Activated T-helper 1 cell treated with anti-CD3 and anti-CD28 coated beads, Interleukin-2, amount 50 U/mL, for 16 hours (primary cell): Measurements from ENCODE around the gene CD70.
A peak's percentile ranks its signal among the peaks of the same experiment; 100 is the strongest.
"Not testable (repeated sequence)": the region's sequence is repeated elsewhere in the genome, so short reads cannot be mapped to it uniquely, and the experiment has no call there.

Experiments used
- DNase-seq, 2 donors: peaks; one replicate each; pipeline ENCODE4 v3.0.0-alpha.2; 2020; ENCODE audit warnings: low read depth in 1 of 2, low spot score in 1 of 2

The CD70 gene, protein sequence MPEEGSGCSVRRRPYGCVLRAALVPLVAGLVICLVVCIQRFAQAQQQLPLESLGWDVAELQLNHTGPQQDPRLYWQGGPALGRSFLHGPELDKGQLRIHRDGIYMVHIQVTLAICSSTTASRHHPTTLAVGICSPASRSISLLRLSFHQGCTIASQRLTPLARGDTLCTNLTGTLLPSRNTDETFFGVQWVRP

DNA sequence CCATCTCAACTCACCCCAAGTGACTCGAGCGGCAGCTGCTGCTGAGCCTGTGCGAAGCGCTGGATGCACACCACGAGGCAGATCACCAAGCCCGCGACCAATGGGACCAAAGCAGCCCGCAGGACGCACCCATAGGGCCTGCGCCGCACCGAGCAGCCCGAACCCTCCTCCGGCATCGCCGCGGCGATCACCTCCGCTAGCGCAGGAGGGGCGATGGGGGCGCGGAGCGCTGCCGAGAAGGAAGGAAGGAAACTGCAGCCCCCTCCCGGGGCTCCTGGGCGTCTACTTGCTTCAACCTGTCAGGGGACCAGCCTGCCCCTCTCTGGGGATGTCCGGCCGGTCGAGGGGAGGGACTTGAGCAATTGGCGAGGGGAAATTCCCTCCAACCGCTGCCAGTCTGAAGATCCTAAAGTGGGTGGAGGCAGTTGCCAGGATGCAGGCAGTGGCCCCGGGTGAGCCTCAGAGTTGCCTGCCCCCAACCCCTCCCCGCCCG lies at the start of gene CD70:
TSS of gene CD70 (minus strand) at position 324 of the 493 bp plus-strand sequence. CDS start at position 176, 148 bp downstream.
- peak in 1 of 2 donors; percentile 13 for DNase-seq

DNA sequence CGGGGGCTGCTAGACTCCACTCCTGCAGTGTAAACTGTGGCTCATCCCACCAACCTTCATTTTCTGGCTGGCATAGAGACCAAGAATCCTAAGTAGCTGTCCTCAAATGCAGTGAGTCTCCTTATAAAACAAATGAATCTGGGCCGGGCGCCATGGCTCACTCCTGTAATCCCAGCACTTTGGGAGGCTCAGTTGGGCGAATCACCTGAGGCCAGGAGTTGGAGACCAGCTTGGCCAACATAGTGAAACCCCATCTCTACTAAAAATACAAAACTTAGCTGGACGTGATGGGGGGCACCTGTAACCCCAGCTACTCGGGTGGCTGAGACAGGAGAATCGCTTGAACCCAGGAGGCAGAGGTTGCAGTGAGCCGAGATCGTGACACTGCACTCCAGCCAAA lies 49.4 kb upstream of the CD70 start:
- not testable (repeated sequence) for DNase-seq

DNA sequence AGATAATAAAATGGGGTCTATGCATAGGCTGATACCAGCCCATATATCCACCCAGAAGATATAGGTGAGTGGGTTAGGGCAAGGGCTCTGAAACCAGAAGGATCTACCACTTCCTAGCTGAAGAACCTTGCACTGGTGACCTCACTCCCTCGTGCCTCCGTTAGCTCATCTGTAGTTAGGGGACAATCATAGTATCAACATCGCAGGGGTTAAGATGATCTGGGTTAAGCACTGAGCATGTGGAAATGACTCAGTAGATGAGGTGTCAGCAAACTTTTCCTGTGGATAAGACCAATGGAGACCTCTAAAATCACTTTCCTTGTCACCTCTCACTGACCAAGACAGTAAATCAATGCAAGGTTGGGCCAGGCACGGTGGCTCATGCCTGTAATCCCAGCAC lies 48.5 kb upstream of the CD70 start:
- DNase-seq, result no peak

DNA sequence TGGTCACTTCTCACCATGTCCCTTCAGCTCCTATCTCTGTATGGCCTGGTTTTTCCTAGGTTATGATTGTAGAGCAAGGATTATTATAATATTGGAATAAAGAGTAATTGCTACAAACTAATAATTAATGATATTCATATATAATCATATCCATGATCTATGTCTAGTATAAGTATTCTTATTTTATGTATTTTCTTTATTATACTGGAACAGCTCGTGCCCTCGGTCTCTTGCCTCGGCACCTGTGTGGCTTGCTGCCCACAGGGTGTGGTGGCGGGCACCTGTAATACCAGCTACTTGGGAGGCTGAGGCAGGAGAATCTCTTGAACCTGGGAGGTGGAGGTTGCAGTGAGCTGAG lies 42.5 kb upstream of the CD70 start:
- not testable (repeated sequence) for DNase-seq

DNA sequence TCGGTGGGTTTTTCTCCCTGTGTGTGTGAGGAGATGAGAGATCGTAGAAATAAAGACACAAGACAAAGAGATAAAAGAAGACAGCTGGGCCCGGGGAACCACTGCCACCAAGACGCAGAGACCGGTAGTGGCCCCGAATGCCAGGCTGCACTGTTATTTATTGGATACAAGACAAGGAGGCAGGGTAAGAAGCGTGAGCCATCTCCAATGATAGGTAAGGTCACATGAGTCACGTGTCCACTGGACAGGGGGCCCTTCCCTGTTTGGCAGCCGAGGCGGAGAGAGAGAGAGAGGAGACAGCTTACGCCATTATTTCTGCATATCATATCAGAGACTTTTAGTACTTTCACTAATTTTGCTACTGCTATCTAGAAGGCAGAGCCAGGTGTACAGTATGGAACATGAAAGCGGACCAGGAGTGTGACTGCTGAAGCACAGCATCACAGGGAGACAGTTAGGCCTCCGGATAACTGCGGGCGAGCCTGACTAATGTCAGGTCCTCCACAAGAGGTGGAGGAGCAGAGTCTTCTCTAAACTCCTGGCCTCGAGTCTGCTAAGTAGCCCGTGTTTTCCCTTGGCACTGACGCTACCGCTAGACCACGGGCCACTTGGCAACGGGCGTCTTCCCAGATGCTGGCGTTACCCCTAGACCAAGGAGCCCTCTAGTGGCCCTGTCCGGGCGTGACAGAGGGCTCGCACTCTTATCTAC lies 42.0 kb upstream of the CD70 start:
- peak in 1 of 2 donors; percentile 27 for DNase-seq

DNA sequence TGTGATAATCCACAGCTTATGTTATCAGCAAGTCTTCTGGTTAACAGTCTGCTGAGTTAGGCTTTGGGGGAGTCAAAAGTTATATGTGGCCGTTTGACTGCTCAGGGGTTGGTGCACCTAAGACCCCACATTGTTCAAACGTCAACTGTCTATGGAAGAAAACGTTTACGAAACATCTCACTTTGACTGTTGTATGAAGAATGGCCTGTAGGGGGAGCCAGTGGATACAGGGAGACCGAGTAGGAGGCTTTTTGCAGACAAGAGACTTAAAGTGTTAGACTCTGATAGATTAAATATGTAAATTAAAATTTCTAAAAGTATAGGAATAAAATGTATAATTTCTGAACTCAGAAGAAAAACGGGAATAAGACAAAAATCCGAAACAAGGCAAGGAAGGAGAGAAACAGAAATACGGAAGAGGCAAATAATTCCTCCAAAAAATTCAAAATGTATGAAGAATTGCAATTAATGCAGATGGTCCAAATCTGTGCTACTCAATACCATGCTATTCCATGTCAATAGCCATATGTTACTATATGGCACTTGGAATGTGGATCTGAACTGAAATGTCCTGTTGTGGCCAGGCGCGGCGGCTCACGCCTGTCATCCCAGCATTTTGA lies 41.2 kb upstream of the CD70 start:
- peak; percentile 48 to 71 for DNase-seq

DNA sequence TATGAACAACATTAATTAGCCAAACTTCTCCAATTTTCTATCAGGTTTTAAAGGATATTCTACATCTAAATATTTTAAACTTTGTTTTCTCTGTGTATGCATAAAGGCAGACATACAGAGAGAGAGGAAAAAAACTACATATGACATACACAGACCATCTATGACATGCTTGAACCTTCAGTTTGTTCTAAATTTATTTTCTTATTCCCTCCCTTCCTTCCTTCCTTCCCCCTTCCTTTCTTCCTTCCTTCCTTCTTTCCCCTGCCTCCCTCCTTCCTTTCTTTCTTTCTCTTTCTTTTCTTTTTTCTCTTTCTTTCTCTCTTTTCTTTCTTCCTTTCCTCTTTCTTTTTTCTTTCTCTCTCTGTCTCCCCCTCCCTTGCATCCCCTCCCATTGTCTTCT lies 35.8 kb upstream of the CD70 start:
- DNase-seq, result no peak

DNA sequence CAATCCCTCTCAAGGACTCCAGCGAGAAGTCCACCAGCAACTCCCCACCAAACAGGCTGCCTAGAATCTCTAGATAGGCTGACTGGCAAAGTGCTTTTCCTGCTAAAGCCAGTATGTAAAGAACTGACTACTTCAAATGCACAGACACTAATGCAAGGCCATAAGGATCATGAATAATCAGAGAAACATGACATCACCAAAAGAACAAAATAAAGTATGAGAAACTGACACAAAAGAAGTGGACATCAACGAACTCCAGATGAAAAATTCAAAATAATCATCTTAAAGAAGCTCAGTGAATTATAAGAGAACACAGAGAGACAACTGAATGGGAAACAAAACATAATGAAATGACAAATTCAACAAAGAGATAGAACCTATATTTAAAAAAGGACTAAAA lies 26.4 kb upstream of the CD70 start:
- DNase-seq, result no peak

DNA sequence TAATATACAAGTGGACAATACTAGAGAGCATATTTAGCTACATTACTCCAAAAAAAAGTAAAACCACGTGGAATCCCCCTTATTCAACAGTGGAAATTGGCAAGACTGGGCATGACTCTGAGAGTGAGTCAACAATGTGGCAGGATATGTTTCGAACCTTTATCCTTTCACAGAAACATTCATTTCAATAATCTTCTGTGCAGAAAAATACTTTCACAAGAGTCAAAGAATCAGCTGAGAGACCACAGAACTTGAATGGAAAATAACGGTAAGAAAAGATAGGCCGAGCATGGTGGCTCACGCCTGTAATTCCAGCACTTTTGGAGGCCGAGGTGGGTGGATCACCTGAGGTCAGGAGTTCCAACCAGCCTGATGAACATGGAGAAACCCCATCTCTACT lies 25.1 kb upstream of the CD70 start:
- DNase-seq, result no peak

DNA sequence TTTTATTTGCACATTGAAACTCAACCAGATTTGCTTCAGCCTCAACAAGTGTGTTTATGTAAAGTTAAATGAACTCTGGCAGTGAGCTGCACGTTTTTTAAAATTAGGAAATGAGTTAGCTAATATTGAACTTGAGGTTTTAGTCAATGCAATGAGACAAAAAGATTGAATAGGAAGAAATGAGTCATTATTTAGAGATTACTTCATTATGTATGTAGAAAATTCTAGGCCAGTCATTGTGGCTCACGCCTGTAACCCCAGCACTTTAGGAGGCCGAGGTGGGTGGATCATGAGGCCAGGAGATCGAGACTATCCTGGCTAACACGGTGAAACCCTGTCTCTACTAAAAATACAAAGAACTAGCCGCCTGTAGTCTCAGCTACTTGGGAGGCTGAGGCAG lies 22.8 kb upstream of the CD70 start:
- no peak for DNase-seq

DNA sequence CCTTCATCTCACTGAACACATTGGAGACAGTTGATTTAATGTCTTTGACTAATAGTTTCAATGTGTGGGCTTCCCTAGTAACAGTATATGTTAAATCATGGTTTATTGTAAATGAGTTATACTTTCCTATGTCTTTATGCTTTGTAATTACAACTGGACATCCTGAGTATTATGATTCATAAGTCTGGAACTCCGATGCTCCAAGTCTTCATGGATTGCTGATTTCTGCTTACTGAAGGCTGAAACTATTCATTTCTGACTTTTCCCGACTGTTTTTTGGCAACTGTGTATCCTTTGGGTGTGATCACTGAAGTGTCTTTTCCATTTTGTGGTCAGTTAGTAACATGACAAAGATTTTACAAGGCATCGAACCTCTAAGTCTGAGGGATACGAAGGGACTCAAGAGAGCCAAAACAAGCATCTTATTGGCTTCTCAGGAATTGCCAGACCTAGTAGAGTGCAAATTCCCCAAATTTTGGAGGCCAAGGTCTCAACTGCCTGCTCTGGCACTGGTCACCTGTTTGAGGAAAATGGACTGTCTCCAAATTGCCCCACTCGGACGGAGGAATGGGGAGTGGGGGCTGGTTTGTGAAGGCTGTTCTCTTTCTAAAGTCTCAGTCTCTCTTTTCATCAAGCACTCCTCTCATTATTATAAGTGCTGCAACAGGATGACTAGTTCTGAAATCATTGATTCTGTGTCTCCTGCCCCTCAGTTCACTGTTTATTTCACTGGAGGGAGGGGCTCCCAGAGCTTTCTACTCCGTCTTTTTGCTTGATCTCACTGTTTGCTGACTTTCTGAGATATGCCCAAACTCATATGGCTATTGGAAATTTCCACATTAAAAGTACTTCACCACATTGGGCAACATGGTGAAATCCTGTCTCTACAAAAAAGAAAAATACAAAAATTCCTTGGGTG lies 20.2 kb upstream of the CD70 start:
- no peak for DNase-seq

DNA sequence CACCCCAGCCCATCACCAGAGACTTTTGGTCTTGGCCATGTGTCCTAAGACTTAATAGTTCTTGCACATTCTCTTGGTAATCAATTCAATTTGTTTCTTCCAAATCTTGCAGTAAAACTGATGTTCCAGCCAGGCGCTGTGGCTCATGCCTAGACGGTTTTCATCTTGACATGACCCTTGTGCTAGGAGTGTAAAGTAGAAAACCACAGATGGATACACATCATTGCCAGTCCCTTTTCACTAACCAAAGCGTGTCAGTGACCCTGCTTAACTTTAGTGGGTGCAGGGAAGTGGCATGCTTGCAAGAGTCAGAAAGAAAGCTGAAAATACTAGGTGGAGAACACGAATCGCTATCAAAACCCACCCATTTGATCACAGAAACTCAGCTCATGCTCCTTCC lies 18.0 kb upstream of the CD70 start:
- DNase-seq, result no peak

DNA sequence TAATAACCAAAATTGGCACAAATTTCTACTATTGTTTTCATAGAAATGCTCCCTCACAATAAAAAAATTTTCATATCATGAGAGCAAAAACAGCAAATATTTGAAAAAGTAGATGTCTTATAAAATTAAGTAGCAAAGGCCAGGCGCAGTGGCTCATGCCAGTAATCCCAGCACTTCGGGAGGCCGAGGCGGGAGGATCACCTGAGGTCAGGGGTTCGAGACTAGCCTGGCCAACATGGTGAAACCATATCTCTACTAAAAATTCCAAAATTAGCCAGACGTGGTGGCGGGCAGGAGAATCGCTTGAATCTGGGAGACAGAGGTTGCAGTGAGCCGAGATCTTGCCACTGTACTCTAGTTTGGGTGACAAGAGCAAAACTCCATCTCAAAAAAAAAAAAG lies 17.2 kb upstream of the CD70 start:
- DNase-seq, result not testable (repeated sequence)

DNA sequence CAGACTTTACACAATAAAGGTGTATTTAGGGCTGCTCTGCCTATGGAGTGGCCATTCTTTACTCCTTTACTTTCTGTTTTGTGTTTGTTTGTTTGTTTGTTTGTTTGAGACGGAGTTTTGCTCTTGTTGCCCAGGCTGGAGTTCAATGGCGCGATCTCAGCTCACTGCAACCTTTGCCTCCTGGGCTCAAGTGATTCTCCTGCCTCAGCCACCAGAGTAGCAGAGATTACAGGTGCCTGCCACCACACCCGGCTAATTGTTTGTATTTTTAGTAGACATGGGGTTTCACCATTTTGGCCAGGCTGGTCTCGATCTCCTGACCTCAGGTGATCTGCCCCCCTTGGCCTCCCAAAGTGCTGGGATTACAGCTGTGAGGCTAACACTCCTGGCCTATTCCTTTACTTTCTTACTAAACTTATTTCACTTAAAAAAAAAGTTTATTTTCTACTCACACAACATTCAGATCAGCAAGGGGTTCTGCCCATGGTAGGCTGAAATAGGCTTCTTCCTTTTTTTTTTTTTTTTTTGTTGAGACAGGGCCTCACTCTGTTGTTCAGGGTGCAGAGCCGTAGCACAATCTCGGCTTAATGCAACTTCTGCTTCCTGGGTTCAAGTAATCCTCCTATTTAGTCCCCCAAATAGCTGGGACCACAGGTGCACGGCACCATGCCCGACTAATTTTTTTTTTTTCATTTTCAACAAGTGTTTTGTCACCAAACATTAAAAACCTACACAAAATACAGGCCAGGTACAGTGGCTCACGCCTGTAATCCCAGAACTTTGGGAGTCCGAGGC lies 15.5 kb upstream of the CD70 start:
- not testable (repeated sequence) for DNase-seq

DNA sequence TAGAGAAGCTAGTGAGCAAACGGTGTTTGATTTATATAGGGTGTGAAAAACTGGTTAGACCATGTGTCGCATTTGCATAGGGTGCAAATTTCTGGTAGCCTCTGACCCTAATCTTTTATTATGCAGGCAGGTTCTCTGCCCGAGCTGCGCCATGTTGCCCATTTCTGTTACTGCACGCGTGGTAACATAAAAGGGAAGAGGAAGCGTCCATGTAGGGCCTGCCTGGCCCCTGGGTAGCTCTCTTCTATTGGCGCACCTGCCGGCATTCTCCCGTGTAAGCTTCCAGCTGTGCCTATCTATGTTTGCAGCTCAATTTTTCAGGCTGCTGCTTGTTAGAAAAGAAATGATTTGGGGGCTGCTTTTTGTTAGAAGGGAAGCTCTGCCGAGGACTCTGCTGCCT lies 14.0 kb upstream of the CD70 start:
- DNase-seq, result no peak

DNA sequence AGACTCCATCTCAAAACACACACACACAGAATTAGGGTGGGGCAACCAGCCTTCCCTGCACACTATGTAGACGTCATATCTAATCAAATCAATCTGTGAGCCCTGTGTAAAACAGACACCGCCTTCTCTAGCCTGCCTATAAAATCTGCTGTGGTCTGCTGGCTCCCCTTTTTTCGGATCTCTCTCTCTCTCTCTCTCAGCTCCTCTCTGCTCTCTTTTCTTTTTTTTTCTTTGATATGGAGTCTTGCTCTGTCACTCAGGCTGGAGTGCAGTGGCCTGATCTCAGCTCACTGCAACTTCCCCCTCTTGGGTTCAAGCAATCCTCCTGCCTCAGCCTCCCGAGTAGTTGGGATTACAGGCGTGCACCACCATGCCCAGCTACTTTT lies 11.8 kb upstream of the CD70 start:
- no peak for DNase-seq

DNA sequence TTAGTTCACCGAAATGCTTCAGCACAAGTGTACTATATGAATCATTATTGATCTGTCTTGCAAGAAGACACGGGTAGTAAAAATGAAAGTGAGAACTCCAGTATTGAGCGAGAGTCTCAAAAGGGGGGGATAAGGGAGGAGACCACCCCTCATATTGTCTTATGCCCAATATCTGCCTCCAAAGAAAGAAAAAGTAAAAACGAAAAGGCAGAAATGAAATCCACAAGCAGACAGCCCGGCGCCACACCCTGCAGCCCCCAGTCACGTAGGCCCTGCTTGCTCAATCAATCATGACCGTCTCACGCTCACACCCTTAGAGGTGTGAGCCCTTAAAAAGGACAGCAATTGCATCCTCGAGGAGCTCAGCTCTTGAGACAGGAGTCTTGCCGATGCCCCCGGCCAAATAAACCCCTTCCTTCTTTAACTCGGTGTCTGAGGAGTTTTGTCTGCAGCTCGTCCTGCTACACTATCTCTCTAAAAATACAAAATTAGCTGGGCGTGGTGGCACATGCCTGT lies 10.6 kb upstream of the CD70 start:
- DNase-seq, result not testable (repeated sequence)

DNA sequence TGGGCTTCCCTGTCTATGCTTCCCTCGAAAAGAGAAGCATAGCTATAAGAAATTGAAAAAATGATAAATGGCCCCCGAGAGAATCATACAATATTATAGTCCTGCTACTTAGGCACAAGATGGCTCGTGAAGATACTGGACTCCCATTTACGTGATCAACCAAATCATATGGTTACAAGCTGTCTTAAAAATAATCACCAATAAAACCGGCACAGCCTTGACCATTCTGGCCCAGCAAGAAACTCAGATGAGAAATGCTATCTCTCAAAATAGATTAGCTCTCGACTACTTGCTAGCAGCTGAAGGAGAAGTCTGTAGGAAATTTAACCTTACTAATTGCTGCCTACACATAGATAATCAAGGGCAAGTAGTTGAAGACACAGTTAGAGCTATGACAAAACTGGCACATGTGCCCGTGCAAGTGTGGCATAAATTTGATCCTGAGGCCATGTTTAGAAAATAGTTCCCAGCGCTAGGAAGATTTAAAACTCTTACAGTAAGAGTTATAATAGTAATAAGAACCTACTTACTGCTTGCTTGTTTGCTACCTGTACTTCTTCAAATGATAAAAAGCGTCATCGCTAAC lies 10.1 kb upstream of the CD70 start:
- DNase-seq, result not testable (repeated sequence)

DNA sequence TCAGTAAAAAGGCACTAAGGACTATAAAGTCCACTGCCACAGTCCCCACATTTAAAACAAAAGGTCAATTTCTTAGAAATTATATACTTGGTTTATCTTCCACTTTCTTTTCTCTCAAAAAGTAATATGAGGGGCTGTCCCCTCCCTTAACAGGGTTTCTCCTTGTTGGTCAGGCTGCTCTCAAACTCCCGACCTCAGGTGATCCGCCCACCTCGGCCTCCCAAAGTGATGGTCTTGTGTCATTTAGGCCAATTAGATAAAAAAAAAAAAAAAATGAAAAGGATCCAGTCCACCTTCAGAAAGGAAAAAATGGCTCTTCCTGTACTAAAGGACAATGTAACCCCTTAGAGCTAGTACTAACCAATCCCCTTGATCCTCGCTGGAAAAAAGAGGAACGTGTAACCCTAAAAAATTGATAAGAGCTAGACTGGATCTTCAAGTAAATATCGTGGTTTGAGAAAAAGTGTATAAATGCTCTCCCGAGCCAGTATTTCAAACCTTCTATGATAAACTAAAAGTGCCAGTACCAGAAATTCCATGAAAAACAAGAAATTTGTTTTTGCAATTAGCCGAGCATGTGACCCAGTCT lies 9.0 kb upstream of the CD70 start:
- DNase-seq, result no peak
